ENCODE data around the gene G6PC3. TPM values are rescaled to one million over a fixed set of nuclear protein-coding genes. Genes with fewer than 3 reads are reported as not detected.

The G6PC3 gene
- total RNA-seq, 4 donors from 2014 or later: 10.3 to 23.3 (median 17.2) TPM

- Histone ChIP-seq H3K27me3 (no peaks in the 10 kb centered on the region), H3K9me3 (no peaks in the 10 kb centered on the region), H3K36me3 (peaks cover 29 to 100% (median 34%) of the 10 kb centered on the region in 3 donors), H3K4me3 (no peak overlapping the region), H3K27ac (no peak overlapping the region), H3K4me1 (peaks cover 7 to 24% (median 9%) of the 10 kb centered on the region in 3 donors)
- no peak for TF ChIP-seq POLR2A (IDR thresholded peaks at IDR 0.05)
- peak in 2 of 6 experiments; percentile 11 to 36 for TF ChIP-seq CTCF (IDR thresholded peaks at IDR 0.05)
- no peak for DNase-seq
- 94% methylated on average over 3 of the region's 12 CpGs; no CpG with 5 or more reads in 1 of the 2 donors for WGBS, 2 donors
- intact Hi-C loops (cut with DNase I): no loop called here
These were observed 12.8 kb downstream of the G6PC3 start for GRCh38 chr17:44083250-44083849.

GRCh38 chr17:44084131-44084538 lies 13.6 kb downstream of the G6PC3 start:
- Histone ChIP-seq H3K27ac (no peak overlapping the region), H3K4me3 (no peak overlapping the region), H3K9me3 (no peaks in the 10 kb centered on the region), H3K36me3 (peaks cover 27 to 100% (median 31%) of the 10 kb centered on the region in 3 donors), H3K4me1 (peaks cover 7 to 27% (median 9%) of the 10 kb centered on the region in 3 donors), H3K27me3 (no peaks in the 10 kb centered on the region)
- intact Hi-C loops (cut with DNase I): no loop called here
- TF ChIP-seq CTCF (IDR thresholded peaks at IDR 0.05) (peak in 2 of 6 experiments; percentile 12 to 27), POLR2A (IDR thresholded peaks at IDR 0.05) (no peak)
- WGBS, 2 donors: 61 to 71% methylated on average over 5 to 6 of the region's 10 CpGs
- DNase-seq: no peak

- no peak for DNase-seq
- H3K9me3 ChIP-seq: no peaks in the 10 kb centered on the region
- peaks cover 27 to 100% (median 33%) of the 10 kb centered on the region in 3 donors for H3K36me3 ChIP-seq
- H3K4me1 ChIP-seq: peaks cover 7 to 27% (median 9%) of the 10 kb centered on the region in 3 donors
- TF ChIP-seq POLR2A (IDR thresholded peaks at IDR 0.05) (no peak), CTCF (IDR thresholded peaks at IDR 0.05) (no peak)
- 79% methylated on average over 7 of the region's 7 CpGs for WGBS, 2 donors
- H3K27ac ChIP-seq: no peak overlapping the region
- H3K27me3 ChIP-seq: no peaks in the 10 kb centered on the region
- no peak overlapping the region for H3K4me3 ChIP-seq
- intact Hi-C loops (cut with DNase I): no loop called here
These were observed 14.4 kb downstream of the G6PC3 start for GRCh38 chr17:44084921-44085320.

- DNase-seq: no peak
- H3K27me3 ChIP-seq: no peaks in the 10 kb centered on the region
- peaks cover 28 to 100% (median 32%) of the 10 kb centered on the region in 3 donors for H3K36me3 ChIP-seq
- no peak overlapping the region for H3K4me3 ChIP-seq
- 50 to 58% methylated on average over 1 to 5 of the region's 5 CpGs for WGBS, 2 donors
- no peaks in the 10 kb centered on the region for H3K9me3 ChIP-seq
- intact Hi-C loops (cut with DNase I): no loop called here
- TF ChIP-seq POLR2A (IDR thresholded peaks at IDR 0.05) (no peak), CTCF (IDR thresholded peaks at IDR 0.05) (no peak)
- H3K4me1 ChIP-seq: peaks cover 7 to 27% (median 9%) of the 10 kb centered on the region in 3 donors
- H3K27ac ChIP-seq: peak overlapping the region in 3 of 4 donors; percentile 44 to 60 (median 60)
These were observed 15.4 kb downstream of the G6PC3 start for GRCh38 chr17:44085908-44086307.

All from esophagus squamous epithelium (tissue), 5 donors.